ENCODE measurements around the gene WFDC6. TPM values are rescaled to one million over a fixed set of nuclear protein-coding genes. Genes with fewer than 3 reads are reported as not detected.
"Not testable (repeated sequence)": the region's sequence is repeated elsewhere in the genome, so short reads cannot be mapped to it uniquely, and the experiment has no call there.

The WFDC6 gene
- total RNA-seq: not detected in 2 replicates

- H3K4me3 ChIP-seq (ENCODE audit: low read depth, low read length): no peak within 1 kb of the TSS
- no peaks in the 10 kb centered on the region for H3K27me3 ChIP-seq (ENCODE audit: control insufficient read depth, insufficient read depth, low read length)
- no peak for TF ChIP-seq CTCF (IDR thresholded peaks at IDR 0.05; ENCODE audit: insufficient read depth, low read length, poor library complexity, severe bottlenecking)
- DNase-seq (ENCODE audit: low read depth): no peak
- no peaks in the 10 kb centered on the region for H3K36me3 ChIP-seq (ENCODE audit: control insufficient read depth, insufficient read depth, low read length)
Observed at GRCh38 chr20:45539382-45539781, at the start of gene WFDC6. WFDC6 (minus strand) TSS chr20:45539482; CDS start chr20:45539407, 75 bp downstream.

GRCh38 chr20:45588800-45589199, 49.5 kb upstream of the WFDC6 start:
- Histone ChIP-seq H3K27me3 (ENCODE audit: control insufficient read depth, insufficient read depth, low read length) (no peaks in the 10 kb centered on the region), H3K36me3 (ENCODE audit: control insufficient read depth, insufficient read depth, low read length) (no peaks in the 10 kb centered on the region), H3K4me3 (ENCODE audit: low read depth, low read length) (no peak overlapping the region)
- no peak for TF ChIP-seq CTCF (IDR thresholded peaks at IDR 0.05; ENCODE audit: insufficient read depth, low read length, poor library complexity, severe bottlenecking)
- DNase-seq (ENCODE audit: low read depth): no peak

GRCh38 chr20:45585986-45586385, 46.7 kb upstream of the WFDC6 start:
- not testable (repeated sequence) for H3K4me3 ChIP-seq (ENCODE audit: low read depth, low read length); DNase-seq (ENCODE audit: low read depth); H3K27me3 ChIP-seq (ENCODE audit: control insufficient read depth, insufficient read depth, low read length); H3K36me3 ChIP-seq (ENCODE audit: control insufficient read depth, insufficient read depth, low read length)

- H3K4me3 ChIP-seq (ENCODE audit: low read depth, low read length); DNase-seq (ENCODE audit: low read depth); H3K36me3 ChIP-seq (ENCODE audit: control insufficient read depth, insufficient read depth, low read length); H3K27me3 ChIP-seq (ENCODE audit: control insufficient read depth, insufficient read depth, low read length): not testable (repeated sequence)
Observed at GRCh38 chr20:45584294-45584693, 45.0 kb upstream of the WFDC6 start.

GRCh38 chr20:45583502-45583901, 44.2 kb upstream of the WFDC6 start:
- TF ChIP-seq CTCF (IDR thresholded peaks at IDR 0.05; ENCODE audit: insufficient read depth, low read length, poor library complexity, severe bottlenecking): no peak
- no peak for DNase-seq (ENCODE audit: low read depth)
- H3K4me3 ChIP-seq (ENCODE audit: low read depth, low read length): no peak overlapping the region

GRCh38 chr20:45581702-45582101, 42.4 kb upstream of the WFDC6 start:
- Histone ChIP-seq H3K27me3 (ENCODE audit: control insufficient read depth, insufficient read depth, low read length) (peaks cover 3% of the 10 kb centered on the region), H3K4me3 (ENCODE audit: low read depth, low read length) (no peak overlapping the region), H3K36me3 (ENCODE audit: control insufficient read depth, insufficient read depth, low read length) (no peaks in the 10 kb centered on the region)
- no peak for DNase-seq (ENCODE audit: low read depth)
- no peak for TF ChIP-seq CTCF (IDR thresholded peaks at IDR 0.05; ENCODE audit: insufficient read depth, low read length, poor library complexity, severe bottlenecking)

More at GRCh38 chr20:45583502-45583901, 44.2 kb upstream of the WFDC6 start:
- Histone ChIP-seq H3K36me3 (ENCODE audit: control insufficient read depth, insufficient read depth, low read length) (no peaks in the 10 kb centered on the region), H3K27me3 (ENCODE audit: control insufficient read depth, insufficient read depth, low read length) (peaks cover 3% of the 10 kb centered on the region)

GRCh38 chr20:45579184-45579583, 39.9 kb upstream of the WFDC6 start, which contains the start of gene WFDC8:
WFDC8 (minus strand) TSS chr20:45579284; CDS start chr20:45579247, 37 bp downstream.
- DNase-seq (ENCODE audit: low read depth): no peak
- no peaks in the 10 kb centered on the region for H3K36me3 ChIP-seq (ENCODE audit: control insufficient read depth, insufficient read depth, low read length)
- H3K4me3 ChIP-seq (ENCODE audit: low read depth, low read length): no peak within 1 kb of the TSS
- H3K27me3 ChIP-seq (ENCODE audit: control insufficient read depth, insufficient read depth, low read length): peaks cover 3% of the 10 kb centered on the region
- TF ChIP-seq CTCF (IDR thresholded peaks at IDR 0.05; ENCODE audit: insufficient read depth, low read length, poor library complexity, severe bottlenecking): no peak
